NCI-H446 treated with DMSO at 0.1 percent for 48 hours (cell line): ENCODE measurements around the gene RFT1.
"Not testable (repeated sequence)": the region's sequence is repeated elsewhere in the genome, so short reads cannot be mapped to it uniquely, and the experiment has no call there.

ENCODE experiments used
- DNase-seq: peaks from one replicate; lab custom pipeline; 2025; lab: John Stamatoyannopoulos, UW

Gene RFT1

GRCh38 chr3:53162672-53163443 lies 32.6 kb upstream of the RFT1 start:
- no peak for DNase-seq

GRCh38 chr3:53161820-53162671 lies 31.8 kb upstream of the RFT1 start:
- no peak for DNase-seq

DNA sequence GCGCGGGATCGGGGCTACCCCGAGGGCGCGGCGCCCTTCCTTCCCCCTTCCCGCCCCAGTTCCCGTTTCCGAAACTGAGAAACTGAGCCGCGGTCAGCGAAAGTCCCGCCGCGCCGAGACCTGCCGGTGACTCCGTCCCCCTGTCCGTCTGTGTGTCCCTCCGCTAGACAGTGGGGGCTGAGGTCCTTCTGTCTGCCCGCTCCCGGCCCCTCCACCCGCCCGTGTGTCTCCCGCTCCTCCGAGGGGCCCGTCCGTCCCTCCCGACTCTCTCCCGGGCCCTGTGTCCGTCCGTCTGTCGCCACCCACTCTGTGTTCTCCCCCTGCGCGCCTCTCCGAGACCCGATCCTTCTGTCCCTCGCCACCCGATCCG lies 31.2 kb upstream of the RFT1 start:
- no peak for DNase-seq

- DNase-seq = peak; percentile 15
These were observed 30.6 kb upstream of the RFT1 start, which contains the start of gene PRKCD for GRCh38 chr3:53160660-53161449. Gene PRKCD (plus strand): TSS chr3:53161209. CDS start chr3:53178423, 17,214 bp downstream.

DNA sequence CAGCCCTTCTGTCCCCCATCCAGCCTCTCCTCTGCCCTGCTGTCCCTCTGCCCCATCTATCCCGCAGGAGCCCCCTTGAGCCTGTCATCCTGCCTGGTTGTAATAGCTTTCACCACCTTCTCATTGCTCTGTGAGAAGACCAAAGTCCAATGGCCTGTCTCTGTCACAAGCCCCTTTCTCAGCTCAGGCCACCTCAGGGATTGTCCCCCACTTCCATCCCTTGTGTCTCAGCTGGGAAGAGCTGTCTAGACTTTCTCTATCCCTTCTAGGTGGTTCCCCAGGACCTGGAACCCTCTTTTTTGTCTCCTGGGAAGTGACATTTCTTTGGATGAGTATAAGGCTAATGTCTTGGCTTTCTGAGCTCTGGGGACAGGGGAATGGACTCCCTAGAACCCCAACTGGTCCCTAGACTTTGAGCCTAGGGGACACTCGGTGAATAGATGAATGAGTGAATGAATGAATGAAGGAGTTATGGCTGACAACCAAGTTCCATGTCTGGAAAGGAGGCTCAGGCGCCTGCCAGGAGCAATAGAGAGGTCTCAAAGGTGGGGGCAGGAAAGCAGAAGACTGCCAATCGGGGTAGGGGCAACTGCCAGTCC lies 29.9 kb upstream of the RFT1 start:
- DNase-seq = no peak

DNA sequence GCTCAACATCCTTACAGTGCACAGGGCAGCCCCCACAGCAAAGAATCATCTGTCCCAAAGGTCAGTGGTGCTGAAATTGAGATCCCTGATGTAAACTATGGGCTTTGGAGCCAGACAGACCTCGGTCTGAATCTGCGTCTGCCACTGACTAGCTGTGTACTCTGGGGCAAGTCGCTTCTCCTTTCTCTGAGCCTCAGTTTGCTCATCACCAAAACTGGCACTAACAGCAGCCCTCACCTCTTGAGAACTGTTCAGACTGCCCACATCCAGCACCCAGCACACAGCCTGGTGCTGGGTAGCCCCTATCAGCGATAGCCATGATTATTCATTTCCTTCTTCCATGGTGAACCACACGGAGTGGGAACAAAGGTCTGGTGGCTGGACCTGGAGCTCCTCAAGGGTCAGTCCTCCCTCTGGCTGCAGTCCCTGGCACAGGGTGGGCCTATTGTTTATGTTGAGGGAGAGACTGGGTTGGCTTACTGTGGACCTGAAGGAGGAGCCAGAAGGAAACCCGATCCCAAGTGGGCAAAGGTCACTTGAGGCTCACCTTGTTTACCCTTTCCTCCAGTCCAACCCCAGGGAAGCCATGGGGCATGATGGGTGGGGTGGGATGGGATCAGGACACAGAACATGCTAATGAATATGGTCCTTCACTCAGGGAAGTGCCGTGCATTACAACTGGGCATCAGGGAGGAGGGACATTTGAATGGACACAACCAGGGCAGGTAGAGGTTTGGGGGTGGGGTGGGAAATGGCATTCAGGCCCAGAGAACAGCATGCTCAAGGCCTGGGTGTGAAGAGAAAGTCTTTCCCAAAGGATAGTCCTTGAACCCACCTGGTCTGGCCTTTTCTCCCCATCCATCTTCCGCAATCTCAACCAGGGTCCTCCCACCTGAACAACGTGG lies 29.2 kb upstream of the RFT1 start:
- DNase-seq = no peak

- DNase-seq = no peak
These were observed 28.5 kb upstream of the RFT1 start for GRCh38 chr3:53158765-53159155.

DNA sequence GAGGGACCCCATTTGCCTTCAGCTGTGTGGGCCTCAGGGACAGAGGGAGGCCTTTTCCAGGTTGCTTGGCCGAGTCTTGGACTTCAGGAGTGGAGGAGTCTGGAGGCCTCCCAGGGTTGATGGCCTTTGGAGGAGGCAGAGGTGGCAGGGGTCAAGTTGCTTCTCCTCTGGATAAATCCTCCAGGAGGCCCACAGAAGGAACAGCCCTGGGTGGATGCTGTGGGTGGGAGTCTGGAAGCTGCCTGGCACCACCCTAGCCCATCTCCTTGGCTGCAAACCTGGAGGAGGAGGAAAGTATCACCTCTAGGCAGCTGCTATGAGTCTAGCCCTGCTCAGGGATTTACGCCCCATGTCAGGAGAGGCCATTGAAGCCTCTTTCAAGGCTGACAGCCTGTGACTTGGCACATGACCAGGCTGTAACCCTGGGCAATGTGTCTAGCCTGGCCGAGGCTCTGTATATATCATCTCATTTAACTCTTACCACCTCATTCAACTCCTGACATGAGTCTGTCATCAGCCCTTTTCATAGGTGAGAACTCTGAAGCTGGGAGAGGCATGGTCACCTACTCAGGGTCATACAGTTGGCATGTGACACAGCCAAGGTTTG lies 27.8 kb upstream of the RFT1 start:
- no peak for DNase-seq

GRCh38 chr3:53156368-53156834 lies 26.2 kb upstream of the RFT1 start:
- DNase-seq = no peak

- DNase-seq = no peak
These were observed 25.5 kb upstream of the RFT1 start for GRCh38 chr3:53155760-53156159.

DNA sequence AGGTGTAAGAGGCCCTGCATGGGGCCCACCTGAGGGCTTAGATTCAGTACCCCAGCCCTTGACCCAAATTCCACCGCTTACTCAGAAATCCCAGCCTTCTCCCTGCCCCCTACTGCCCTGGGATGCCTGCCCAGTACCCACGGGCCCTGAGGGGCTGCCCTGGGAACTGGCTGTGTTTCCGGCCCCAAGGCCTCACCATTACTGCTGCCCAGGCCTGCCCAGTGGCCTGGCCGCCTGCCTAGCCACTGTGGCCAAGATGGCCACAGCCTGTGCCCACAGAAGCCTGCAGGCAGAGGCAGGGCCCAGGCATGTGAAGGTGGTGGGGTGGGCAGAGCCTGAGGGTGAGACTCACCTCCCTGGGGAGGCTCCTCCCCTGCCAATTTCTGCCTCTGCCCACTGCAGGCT lies 24.6 kb upstream of the RFT1 start:
- DNase-seq = no peak

DNA sequence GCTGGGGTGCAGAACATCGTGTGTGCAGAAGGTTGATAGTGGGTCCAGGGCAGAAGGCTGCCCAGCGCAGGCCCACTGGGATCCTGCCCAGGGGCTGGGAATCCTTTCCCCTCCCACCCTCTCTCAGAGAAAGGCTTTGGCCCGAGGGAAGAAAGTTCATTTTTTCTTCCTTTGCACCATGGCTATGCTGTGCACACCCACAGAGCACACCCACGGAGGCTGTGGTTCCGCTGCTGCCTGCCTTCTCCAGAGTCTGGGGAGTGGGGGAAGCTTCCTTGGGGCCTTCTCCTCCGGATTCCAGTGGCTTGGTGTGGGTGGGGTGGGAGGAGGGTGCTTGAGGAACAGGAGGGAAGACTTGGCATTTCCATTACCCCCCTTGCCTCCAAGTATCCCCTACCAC lies 23.7 kb upstream of the RFT1 start:
- no peak for DNase-seq

- DNase-seq = no peak
These were observed 23.1 kb upstream of the RFT1 start for GRCh38 chr3:53153264-53153823.

GRCh38 chr3:53151870-53152660 lies 21.8 kb upstream of the RFT1 start:
- no peak for DNase-seq

DNA sequence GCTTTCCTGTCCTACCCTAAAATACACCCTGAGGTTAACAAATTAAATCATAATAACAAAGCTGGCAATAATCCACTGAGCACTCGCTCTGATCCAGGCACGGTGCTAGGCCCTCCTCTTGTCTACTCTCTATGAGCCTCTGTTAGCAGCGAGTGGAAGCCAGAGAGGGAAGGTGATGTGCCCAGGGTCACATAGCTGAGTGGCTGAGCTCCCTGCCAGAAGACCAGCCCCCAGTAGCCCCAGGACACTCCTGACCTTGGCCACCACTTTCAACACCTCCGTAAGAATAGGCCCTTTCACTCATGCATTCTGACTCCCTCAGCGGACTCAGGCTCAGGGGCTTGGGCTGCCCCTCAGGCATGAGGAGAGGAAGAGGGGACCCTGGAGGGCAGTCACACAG lies 21.2 kb upstream of the RFT1 start:
- DNase-seq = no peak

GRCh38 chr3:53151086-53151438 lies 20.8 kb upstream of the RFT1 start:
- DNase-seq = not testable (repeated sequence)

DNA sequence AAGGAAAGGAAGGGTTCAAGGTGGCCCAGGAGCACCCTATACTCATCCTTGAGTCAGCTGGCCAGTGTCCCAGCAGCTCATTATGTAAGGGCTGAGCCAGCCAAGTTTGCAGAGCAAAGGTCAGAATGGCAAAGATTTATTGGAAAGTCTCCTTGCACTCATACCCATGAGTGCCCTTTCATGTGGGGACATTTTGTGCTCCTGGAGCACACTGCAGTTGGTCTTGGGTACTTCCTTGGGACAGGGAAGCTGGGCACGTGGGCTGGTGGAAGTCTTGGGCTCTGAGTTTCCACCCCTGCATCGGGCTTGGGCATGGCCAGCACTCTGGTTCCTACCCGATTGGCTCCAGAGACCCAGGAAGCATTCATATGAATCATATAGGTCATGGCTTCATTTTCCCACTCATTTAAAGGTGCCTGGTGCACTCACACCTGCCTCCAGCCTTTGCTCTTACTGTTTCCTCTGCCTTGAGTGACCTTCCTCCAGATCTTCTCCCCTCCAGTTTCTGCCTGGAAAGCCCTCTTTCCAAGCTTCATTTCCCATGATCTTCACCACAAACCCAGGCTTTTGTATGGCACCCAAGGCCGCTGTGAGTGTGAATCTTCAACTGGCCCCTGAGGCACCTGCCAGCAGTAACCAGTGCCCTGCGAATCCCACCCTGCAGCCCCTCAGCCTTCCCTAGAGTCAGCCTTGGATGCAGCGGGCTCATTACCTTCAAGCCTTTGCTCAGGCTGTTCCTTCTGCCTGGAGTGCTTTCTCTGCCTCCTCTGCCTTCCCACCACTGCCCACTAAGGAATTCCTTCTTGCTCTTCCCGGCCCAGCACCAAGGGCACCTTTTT lies 20.2 kb upstream of the RFT1 start:
- DNase-seq = no peak

GRCh38 chr3:53149699-53150098 lies 19.5 kb upstream of the RFT1 start:
- DNase-seq = no peak
